Type B pancreatic cell (in vitro differentiated cells): ENCODE measurements around the gene LYPLAL1. TPM values are rescaled to one million over a fixed set of nuclear protein-coding genes. Genes with fewer than 3 reads are reported as not detected.

Source experiments
- DNase-seq: peaks from one replicate; pipeline ENCODE4 v3.0.0; 2021; ENCODE audit warnings: mixed read lengths; ENCODE audit not compliant: unreplicated experiment; ENCODE audit errors: extremely low spot score
- H3K27ac Mint-ChIP-seq: 2 replicates; pipeline ENCODE4 v1.8.0; 2021; ENCODE audit warnings: mild to moderate bottlenecking, mixed read lengths
- H3K27me3 Mint-ChIP-seq: 2 replicates; pipeline ENCODE4 v1.8.0; 2021; ENCODE audit warnings: mixed read lengths
- H3K36me3 Mint-ChIP-seq: 2 replicates; pipeline ENCODE4 v1.8.0; 2021; ENCODE audit warnings: mixed read lengths
- H3K4me1 Mint-ChIP-seq: one replicate; pipeline ENCODE4 v1.8.0; 2021; ENCODE audit warnings: mixed read lengths; ENCODE audit not compliant: unreplicated experiment
- H3K4me3 Mint-ChIP-seq: 2 replicates; pipeline ENCODE4 v1.8.0; 2021; ENCODE audit warnings: mild to moderate bottlenecking, mixed read lengths
- H3K9me3 Mint-ChIP-seq: 2 replicates; pipeline ENCODE4 v1.8.0; 2021; ENCODE audit warnings: mixed read lengths
- total RNA-seq: library from RNA; stranded (reverse); gene quantifications from 2 replicates; pipeline ENCODE4 v1.2.1, GENCODE V29; 2021; ENCODE audit warnings: low replicate concordance
- TF ChIP-seq, protein P1 (sequence below): fragments of 200-600 bp; sonication (generic); conservative IDR thresholded peaks from 2 replicates; pipeline ENCODE4 v1.5.0; 2021; ENCODE audit warnings: antibody characterized with exemption, mild to moderate bottlenecking

The LYPLAL1 gene
- total RNA-seq, 1 donor from 2014 or later = 29.7 TPM

- Mint-ChIP-seq H3K27me3 (no peaks in the 10 kb centered on the region), H3K36me3 (peaks cover 11% of the 10 kb centered on the region), H3K9me3 (no peaks in the 10 kb centered on the region), H3K4me3 (no peak overlapping the region), H3K4me1 (peaks cover 10% of the 10 kb centered on the region), H3K27ac (no peak overlapping the region)
- no peak for DNase-seq
- TF ChIP-seq, protein P1, sequence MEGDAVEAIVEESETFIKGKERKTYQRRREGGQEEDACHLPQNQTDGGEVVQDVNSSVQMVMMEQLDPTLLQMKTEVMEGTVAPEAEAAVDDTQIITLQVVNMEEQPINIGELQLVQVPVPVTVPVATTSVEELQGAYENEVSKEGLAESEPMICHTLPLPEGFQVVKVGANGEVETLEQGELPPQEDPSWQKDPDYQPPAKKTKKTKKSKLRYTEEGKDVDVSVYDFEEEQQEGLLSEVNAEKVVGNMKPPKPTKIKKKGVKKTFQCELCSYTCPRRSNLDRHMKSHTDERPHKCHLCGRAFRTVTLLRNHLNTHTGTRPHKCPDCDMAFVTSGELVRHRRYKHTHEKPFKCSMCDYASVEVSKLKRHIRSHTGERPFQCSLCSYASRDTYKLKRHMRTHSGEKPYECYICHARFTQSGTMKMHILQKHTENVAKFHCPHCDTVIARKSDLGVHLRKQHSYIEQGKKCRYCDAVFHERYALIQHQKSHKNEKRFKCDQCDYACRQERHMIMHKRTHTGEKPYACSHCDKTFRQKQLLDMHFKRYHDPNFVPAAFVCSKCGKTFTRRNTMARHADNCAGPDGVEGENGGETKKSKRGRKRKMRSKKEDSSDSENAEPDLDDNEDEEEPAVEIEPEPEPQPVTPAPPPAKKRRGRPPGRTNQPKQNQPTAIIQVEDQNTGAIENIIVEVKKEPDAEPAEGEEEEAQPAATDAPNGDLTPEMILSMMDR = no peak
Observed at GRCh38 chr1:219206350-219206749, 32.7 kb downstream of the LYPLAL1 start.

DNA sequence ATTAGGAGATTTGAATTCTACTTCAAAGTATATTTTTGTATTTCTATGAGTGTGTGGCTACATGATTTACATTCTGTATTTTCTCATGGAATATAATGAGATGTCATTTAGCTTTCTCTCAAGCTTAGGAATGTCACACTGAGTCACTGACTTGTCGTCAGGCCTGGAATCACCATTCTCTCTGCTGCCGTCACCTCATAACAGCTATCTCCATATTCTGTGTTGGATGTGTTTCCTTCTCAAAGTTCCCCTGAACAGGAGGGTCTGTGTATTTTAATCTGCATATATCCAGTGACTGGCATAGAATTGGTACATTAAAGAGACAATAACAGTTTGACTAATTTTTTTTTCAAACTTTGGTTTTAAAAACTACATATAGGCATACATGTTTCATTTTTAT is 35.9 kb downstream of the LYPLAL1 start:
- Mint-ChIP-seq H3K27me3 (no peaks in the 10 kb centered on the region), H3K36me3 (peaks cover 23% of the 10 kb centered on the region), H3K27ac (no peak overlapping the region), H3K9me3 (no peaks in the 10 kb centered on the region), H3K4me3 (no peak overlapping the region), H3K4me1 (peaks cover 8% of the 10 kb centered on the region)
- TF ChIP-seq, protein P1 = no peak
- no peak for DNase-seq

DNA sequence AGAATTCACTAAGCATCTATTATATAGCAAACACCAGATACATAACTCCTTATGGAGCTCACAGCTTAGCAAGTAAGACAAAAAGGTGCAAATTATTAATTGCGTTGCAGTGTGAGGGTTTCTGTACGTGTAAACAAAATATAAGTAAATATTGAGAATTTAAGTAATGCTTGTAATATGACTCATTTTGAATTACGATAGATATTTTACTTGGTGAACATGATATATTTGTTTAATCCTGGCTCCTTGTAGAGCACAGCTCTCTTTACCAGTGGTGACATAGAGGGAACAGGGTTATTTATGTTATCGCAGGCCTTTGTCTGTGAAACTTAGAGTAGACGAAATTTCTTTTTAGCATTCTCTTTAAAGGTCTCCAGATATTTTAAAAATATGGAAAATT is 36.4 kb downstream of the LYPLAL1 start:
- Mint-ChIP-seq H3K9me3 (no peaks in the 10 kb centered on the region), H3K36me3 (peaks cover 25% of the 10 kb centered on the region), H3K27ac (no peak overlapping the region), H3K27me3 (no peaks in the 10 kb centered on the region), H3K4me1 (peaks cover 8% of the 10 kb centered on the region), H3K4me3 (no peak overlapping the region)
- TF ChIP-seq, protein P1 = no peak
- no peak for DNase-seq

- no peak overlapping the region for H3K4me3 Mint-ChIP-seq
- H3K4me1 Mint-ChIP-seq = peaks cover 4% of the 10 kb centered on the region
- no peaks in the 10 kb centered on the region for H3K27me3 Mint-ChIP-seq
- H3K27ac Mint-ChIP-seq = no peak overlapping the region
- H3K36me3 Mint-ChIP-seq = peaks cover 54% of the 10 kb centered on the region
- TF ChIP-seq, protein P1 = no peak
- no peak for DNase-seq
- H3K9me3 Mint-ChIP-seq = no peaks in the 10 kb centered on the region
Observed at GRCh38 chr1:219215477-219215876, 41.8 kb downstream of the LYPLAL1 start.

DNA sequence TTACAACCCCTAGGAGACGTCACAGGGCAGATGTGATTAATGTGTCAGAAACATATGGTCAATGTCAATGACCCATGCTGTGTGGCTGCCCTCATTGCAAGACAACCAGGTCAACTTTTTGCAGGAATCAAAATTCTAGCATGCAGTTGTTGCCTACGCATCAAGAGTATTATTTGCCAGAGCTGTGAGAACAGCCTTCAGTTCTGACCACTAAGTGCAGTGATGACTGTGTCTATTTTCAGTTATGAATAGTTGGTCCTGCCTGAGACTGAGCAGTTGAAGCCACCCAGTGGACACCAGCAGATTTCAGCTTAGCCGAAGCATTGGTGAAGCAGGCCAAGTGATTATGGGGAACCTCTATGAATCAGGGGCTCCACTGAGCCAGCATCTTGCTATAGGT is 47.3 kb downstream of the LYPLAL1 start:
- peaks cover 45% of the 10 kb centered on the region for H3K36me3 Mint-ChIP-seq
- no peaks in the 10 kb centered on the region for H3K27me3 Mint-ChIP-seq
- no peak overlapping the region for H3K4me3 Mint-ChIP-seq
- no peaks in the 10 kb centered on the region for H3K9me3 Mint-ChIP-seq
- no peak for DNase-seq
- H3K27ac Mint-ChIP-seq = no peak overlapping the region
- TF ChIP-seq, protein P1 = no peak
- no peaks in the 10 kb centered on the region for H3K4me1 Mint-ChIP-seq

DNA sequence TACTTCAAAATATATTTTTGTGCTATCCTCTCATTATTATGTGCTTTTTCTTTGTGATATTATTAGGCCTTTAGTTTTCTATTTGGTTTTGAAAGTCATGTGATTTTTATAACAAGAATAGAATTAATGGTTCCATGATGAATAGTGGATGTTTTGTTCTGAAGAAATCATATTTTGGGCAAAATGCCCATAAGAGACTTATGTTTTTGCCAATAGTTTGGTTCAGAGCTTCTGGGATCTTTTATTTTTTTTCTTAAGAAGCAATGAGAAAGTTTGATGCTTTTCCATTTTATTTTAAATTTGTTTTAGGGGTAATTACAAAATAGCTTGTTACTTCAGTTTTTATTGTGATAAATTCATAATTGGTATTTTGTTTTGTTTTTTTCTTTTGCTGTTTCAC is 49.8 kb downstream of the LYPLAL1 start:
- Mint-ChIP-seq H3K27ac (no peak overlapping the region), H3K36me3 (peaks cover 34% of the 10 kb centered on the region), H3K9me3 (no peaks in the 10 kb centered on the region), H3K4me3 (no peak overlapping the region), H3K4me1 (no peaks in the 10 kb centered on the region), H3K27me3 (no peaks in the 10 kb centered on the region)
- DNase-seq = no peak
- TF ChIP-seq, protein P1 = no peak
